IMR-90 (cell line): Measurements from ENCODE around the gene GARNL3. TPM values are rescaled to one million over a fixed set of nuclear protein-coding genes. Genes with fewer than 3 reads are reported as not detected.
A peak's percentile ranks its signal among the peaks of the same experiment; 100 is the strongest.

Experiments used
- ATAC-seq: fragments of 200-7000 bp; cut with Tn5 transposase; 2 replicates; pipeline ENCODE4 v1.9.1; 2020; ENCODE audit warnings: low read depth, mild to moderate bottlenecking, moderate library complexity
- BruUV-seq: library from RNA; stranded (reverse); fragments of 400-500 nt; replicated peaks from 2 replicates; lab custom pipeline; 2021; lab: Mats Ljungman, UMichigan
- CTCF ChIA-PET: fragments of 300-600 bp; formaldehyde crosslinking; extraction: SDS; loops from one replicate; lab custom pipeline; 2021; ENCODE audit warnings: antibody characterized with exemption; lab: Yijun Ruan, JAX
- POLR2A ChIA-PET: fragments of 300-600 bp; sonication (Branson Sonifier 250); formaldehyde crosslinking; loops from one replicate; lab custom pipeline; 2022; ENCODE audit warnings: antibody characterized with exemption; ENCODE audit not compliant: unreplicated experiment; lab: Charles Lee
- DNase-seq: peaks from one replicate; pipeline ENCODE4 v3.0.0; 2013
- H2AFZ ChIP-seq: replicated peaks from 2 replicates; pipeline ENCODE3; 2013; ENCODE audit warnings: low read length, mild to moderate bottlenecking; ENCODE audit not compliant: poor library complexity
- H2AK5ac ChIP-seq: 2 replicates; pipeline ENCODE4 v1.6.1; 2013; ENCODE audit warnings: low read depth, low read length, inconsistent platforms
- H2AK9ac ChIP-seq: replicated peaks from 2 replicates; pipeline ENCODE3; 2013; ENCODE audit warnings: mild to moderate bottlenecking, low read depth, low read length, moderate library complexity; ENCODE audit not compliant: poor library complexity
- H2BK120ac ChIP-seq: 2 replicates; pipeline ENCODE4 v1.6.1; 2013; ENCODE audit warnings: low read depth, low read length, inconsistent platforms
- H2BK15ac ChIP-seq: 3 replicates; pipeline ENCODE4 v1.6.1; 2013; ENCODE audit warnings: low read depth, low read length, inconsistent platforms
- H2BK20ac ChIP-seq: 2 replicates; pipeline ENCODE4 v1.6.1; 2013; ENCODE audit warnings: low read depth, mild to moderate bottlenecking, inconsistent platforms, low read length, moderate library complexity
- H2BK5ac ChIP-seq: 2 replicates; pipeline ENCODE4 v1.6.1; 2013; ENCODE audit warnings: mild to moderate bottlenecking, low read depth, low read length, inconsistent platforms; ENCODE audit not compliant: poor library complexity, severe bottlenecking
- H3K14ac ChIP-seq: replicated peaks from 2 replicates; pipeline ENCODE4 v1.6.1; 2013; ENCODE audit warnings: low read depth, low read length, inconsistent platforms
- H3K18ac ChIP-seq: 2 replicates; pipeline ENCODE4 v1.6.1; 2013; ENCODE audit warnings: low read depth, low read length, control low read depth
- H3K23ac ChIP-seq: 2 replicates; pipeline ENCODE4 v1.6.1; 2013; ENCODE audit warnings: low read depth, low read length, inconsistent platforms
- H3K27ac ChIP-seq: 2 replicates; pipeline ENCODE4 v1.5.1; 2013; ENCODE audit warnings: mild to moderate bottlenecking, control low read depth, low read length; ENCODE audit not compliant: insufficient read depth
- H3K27me3 ChIP-seq: 2 replicates; pipeline ENCODE4 v1.6.1; 2013; ENCODE audit warnings: low read length; ENCODE audit not compliant: control insufficient read depth, insufficient read depth
- H3K36me3 ChIP-seq: 2 replicates; pipeline ENCODE4 v1.6.1; 2013; ENCODE audit warnings: low read length, mixed read lengths; ENCODE audit not compliant: control insufficient read depth, insufficient read depth
- H3K4ac ChIP-seq: 2 replicates; pipeline ENCODE4 v1.6.1; 2013; ENCODE audit warnings: low read depth, low read length, inconsistent platforms
- H3K4me1 ChIP-seq: 2 replicates; pipeline ENCODE4 v1.6.1; 2013; ENCODE audit warnings: low read length, mixed read lengths; ENCODE audit not compliant: control insufficient read depth, insufficient read depth
- H3K4me2 ChIP-seq: 2 replicates; pipeline ENCODE4 v1.6.1; 2013; ENCODE audit warnings: low read depth, mild to moderate bottlenecking, control low read depth, low read length, moderate library complexity
- H3K4me3 ChIP-seq: 2 replicates; pipeline ENCODE4 v1.5.1; 2013; ENCODE audit warnings: low read depth, mild to moderate bottlenecking, control low read depth, low read length, moderate library complexity; ENCODE audit not compliant: insufficient read depth
- H3K56ac ChIP-seq: 2 replicates; pipeline ENCODE4 v1.6.1; 2013; ENCODE audit warnings: low read length, inconsistent platforms; ENCODE audit not compliant: insufficient read depth; ENCODE audit errors: extremely low read depth
- H3K79me1 ChIP-seq, 2 experiments: 2 replicates each; pipeline ENCODE4 v1.6.1; 2013; ENCODE audit warnings: low read length in 2 of 2, inconsistent platforms in 1 of 2, low read depth in 1 of 2
- H3K9ac ChIP-seq: 2 replicates; pipeline ENCODE4 v1.6.1; 2013; ENCODE audit warnings: low read depth, low read length, control low read depth
- H3K9me1 ChIP-seq: 2 replicates; pipeline ENCODE4 v1.6.1; 2013; ENCODE audit warnings: low read length, inconsistent platforms; ENCODE audit not compliant: insufficient read depth
- H3K9me3 ChIP-seq: 2 replicates; pipeline ENCODE4 v1.6.1; 2013; ENCODE audit warnings: low read length; ENCODE audit not compliant: control insufficient read depth, insufficient read depth
- H4K20me1 ChIP-seq: 2 replicates; pipeline ENCODE4 v1.6.1; 2013; ENCODE audit warnings: low read length, inconsistent platforms; ENCODE audit not compliant: insufficient read depth
- H4K5ac ChIP-seq: 2 replicates; pipeline ENCODE4 v1.6.1; 2013; ENCODE audit warnings: mild to moderate bottlenecking, low read depth, low read length, control low read depth
- H4K8ac ChIP-seq, 2 experiments: 2 replicates each; pipeline ENCODE4 v1.6.1; 2013; ENCODE audit warnings: low read depth in 2 of 2, low read length in 2 of 2, control low read depth in 1 of 2, inconsistent platforms in 1 of 2
- H4K91ac ChIP-seq: 2 replicates; pipeline ENCODE4 v1.6.1; 2013; ENCODE audit warnings: low read depth, low read length, inconsistent platforms; ENCODE audit not compliant: insufficient read depth
- ELK1 ChIP-seq: fragments of 150-350 bp; IDR thresholded peaks from 2 replicates; pipeline ENCODE4 v1.6.1; 2016; ENCODE audit warnings: low read depth, mild to moderate bottlenecking, low read length, moderate library complexity, borderline replicate concordance
- MAFK ChIP-seq: IDR thresholded peaks from 2 replicates; pipeline ENCODE4 v1.6.1; 2012; ENCODE audit warnings: low read depth, low read length, improper control_type of control experiment
- WGBS, 2 experiments: methylation state at CpG; one replicate each; pipeline versions ENCODE4 v1.1.5 to v1.1.7; 2013; ENCODE audit warnings: missing lambda C conversion rate in 2 of 2; ENCODE audit not compliant: insufficient read length in 1 of 2; ENCODE audit errors: extremely low coverage in 2 of 2; 5-methylcytosine and 5-hydroxymethylcytosine counted together
- dilution Hi-C: fragments of 300-500 bp; cut with HindIII; formaldehyde crosslinking; loops from one replicate; pipeline ENCODE4 v1.14.3; 2018; ENCODE audit warnings: low sequenced_read_pairs; ENCODE audit not compliant: unreplicated experiment
- in situ Hi-C: fragments of 300-500 bp; cut with MboI; formaldehyde crosslinking; loops from 3 replicates; pipeline ENCODE4 v1.14.3; 2019; ENCODE audit warnings: low sequenced_read_pairs, inconsistent platforms, mixed read lengths
- intact Hi-C: fragments of 100-400 bp; cut with micrococcal nuclease; formaldehyde crosslinking; loops from 2 replicates; pipeline ENCODE4 v1.10.0; 2022
- polyA plus RNA-seq, 3 experiments: library from polyadenylated mRNA; depleted of rRNA; stranded (reverse); fragments of >200 nt; gene quantifications; 2 replicates each; pipeline ENCODE4 v1.2.3, GENCODE V29; 2012; ENCODE audit warnings: low replicate concordance in 1 of 3
- total RNA-seq: library from RNA; depleted of rRNA; stranded (reverse); fragments of >200 nt; gene quantifications from 2 replicates; pipeline ENCODE4 v1.2.3, GENCODE V29; 2012

Gene GARNL3
- total and polyA plus RNA-seq, 2 of the 4 experiments (the other 2 are of a cell fraction) = 1.9 to 5.0 TPM

GRCh38 chr9:127256324-127256723 lies 8.2 kb upstream of the GARNL3 start:
- H3K9me1 ChIP-seq = no peaks in the 10 kb centered on the region
- no peak overlapping the region for H3K4me3 ChIP-seq
- no peak overlapping the region for H3K9ac ChIP-seq
- H4K8ac ChIP-seq = no peak overlapping the region
- no peaks in the 10 kb centered on the region for H4K20me1 ChIP-seq
- BruUV-seq = no TSS peak
- no peak overlapping the region for H4K91ac ChIP-seq
- no peak overlapping the region for H3K18ac ChIP-seq
- no CpG with 5 or more reads among the region's 5 CpGs for WGBS, 2 experiments
- H2AK9ac ChIP-seq = no peak overlapping the region
- no peaks in the 10 kb centered on the region for H3K9me3 ChIP-seq
- H2AFZ ChIP-seq = no peak overlapping the region
- POLR2A ChIA-PET = no interaction called here
- intact Hi-C loops = no loop called here
- in situ Hi-C loops = no loop called here
- ATAC-seq (no peak), DNase-seq (no peak)
- H3K4me2 ChIP-seq = no peak overlapping the region
- dilution Hi-C loops = no loop called here
- no peaks in the 10 kb centered on the region for H3K27me3 ChIP-seq
- TF ChIP-seq MAFK = 0 out of 2 replicates have a peak, but pooled peaks have one; percentile 14
- TF ChIP-seq ELK1 = no peak
- no peak overlapping the region for H3K27ac ChIP-seq
- CTCF ChIA-PET = no interaction called here
- H3K56ac ChIP-seq = no peak overlapping the region
- H2BK20ac ChIP-seq = no peak overlapping the region
- H3K14ac ChIP-seq = no peak overlapping the region
- no peak overlapping the region for H2AK5ac ChIP-seq
- H2BK5ac ChIP-seq = no peak overlapping the region
- H2BK15ac ChIP-seq = no peak overlapping the region
- H4K5ac ChIP-seq = no peak overlapping the region
- H3K4ac ChIP-seq = no peak overlapping the region
- no peak overlapping the region for H3K23ac ChIP-seq
- H3K4me1 ChIP-seq = no peaks in the 10 kb centered on the region
- no peaks in the 10 kb centered on the region for H3K36me3 ChIP-seq
- no peak overlapping the region for H2BK120ac ChIP-seq
- no peaks in the 10 kb centered on the region for H3K79me1 ChIP-seq
